K562 (cell line): ENCODE data around the gene MGRN1. TPM values are rescaled to one million over a fixed set of nuclear protein-coding genes. Genes with fewer than 3 reads are reported as not detected.

Experiments used
- HSF4 ChIP-seq: fragments of 250-450 bp; sonication (Bioruptor Pico); IDR thresholded peaks from 2 replicates; pipeline ENCODE4 v2.1.2; 2022; ENCODE audit warnings: mild to moderate bottlenecking, moderate library complexity, borderline replicate concordance
- NFIC ChIP-seq: fragments of 450-650 bp; IDR thresholded peaks from 2 replicates; pipeline ENCODE4 v1.6.1; 2017; ENCODE audit warnings: mild to moderate bottlenecking, inconsistent platforms
- NR2C1 ChIP-seq, 2 experiments: fragments of 450-650 bp; IDR thresholded peaks; 2 replicates each; pipeline ENCODE4 v1.6.1; 2017; ENCODE audit warnings: mild to moderate bottlenecking in 2 of 2, antibody characterized with exemption in 1 of 2, inconsistent platforms in 1 of 2, missing compliant biosample characterization in 1 of 2, missing genetic modification characterization in 1 of 2
- POLR2B ChIP-seq: fragments of 450-650 bp; IDR thresholded peaks from 2 replicates; pipeline ENCODE4 v1.6.1; 2018; ENCODE audit warnings: low read depth; ENCODE audit not compliant: partially characterized antibody
- RFX5 ChIP-seq: IDR thresholded peaks from 2 replicates; pipeline ENCODE4 v1.6.1; 2011; ENCODE audit warnings: low read depth, mild to moderate bottlenecking, improper control_type of control experiment, low read length
- THRAP3 ChIP-seq: fragments of 450-650 bp; IDR thresholded peaks from 2 replicates; pipeline ENCODE4 v1.6.1; 2016; ENCODE audit warnings: mild to moderate bottlenecking, inconsistent platforms, borderline replicate concordance
- ZBTB11 ChIP-seq, 3 experiments: fragments of 200-800 bp in 1 of 3; fragments of 250-450 bp in 1 of 3; fragments of 450-650 bp in 1 of 3; sonication (Bioruptor Pico) in 1 of 3; sonication (Bioruptor generic) in 1 of 3; formaldehyde crosslinking in 1 of 3; IDR thresholded peaks; 2 replicates each; pipeline versions ENCODE4 v1.6.1 to v1.8.0; 2016 to 2022; ENCODE audit warnings: mild to moderate bottlenecking in 2 of 3, missing genetic modification characterization in 2 of 3, missing compliant biosample characterization in 1 of 3, moderate library complexity in 1 of 3
- ZNF583 ChIP-seq: fragments of 250-450 bp; sonication (Bioruptor Pico); IDR thresholded peaks from 2 replicates; pipeline ENCODE4 v1.4.0; 2020
- ZNF639 ChIP-seq, 2 experiments: fragments of 200-800 bp in 1 of 2; sonication (Bioruptor generic) in 1 of 2; sonication (generic) in 1 of 2; formaldehyde crosslinking in 1 of 2; IDR thresholded peaks in 1 of 2; conservative IDR thresholded peaks in 1 of 2; 2 replicates each; pipeline versions ENCODE4 v1.5.0 to v1.6.1; 2016 to 2020; ENCODE audit warnings: missing compliant biosample characterization in 1 of 2, missing genetic modification characterization in 1 of 2, missing genetic modification reagents in 1 of 2
- ZNF75A ChIP-seq: fragments of 450-650 bp; formaldehyde crosslinking; IDR thresholded peaks from 2 replicates; pipeline ENCODE4 v1.4.0; 2020; ENCODE audit warnings: mild to moderate bottlenecking
- polyA plus RNA-seq, 8 experiments: library from polyadenylated mRNA; depleted of rRNA in 4 of 8; stranded (reverse) in 5 of 8; unstranded in 3 of 8; fragments of >200 nt; fragmentation: Nextera tagmentation in 2 of 8; fragmentation: Illumina TruSeq in 1 of 8; extraction: Ambion mirVana in 2 of 8; extraction: Trizol in 1 of 8; gene quantifications; 2 replicates each; pipeline versions ENCODE4 v1.2.1 to v1.2.3, GENCODE V29; 2011 to 2014; ENCODE audit warnings: inconsistent platforms in 1 of 8, missing spikeins in 1 of 8
- total RNA-seq, 7 experiments: library from RNA; depleted of rRNA in 6 of 7; stranded (reverse); fragments of >200 nt in 6 of 7; fragmentation: Illumina TruSeq in 2 of 7; extraction: Trizol in 2 of 7; gene quantifications; 2 replicates each; pipeline versions ENCODE4 v1.2.1 to v1.2.3, GENCODE V29; 2011 to 2021; ENCODE audit warnings: low replicate concordance in 1 of 7
- TF ChIP-seq, protein P1 (sequence below), 2 experiments: fragments of 450-650 bp in 1 of 2; sonication (generic) in 1 of 2; formaldehyde crosslinking in 1 of 2; IDR thresholded peaks; 2 replicates each; pipeline versions ENCODE4 v1.7.1 to v1.9.0; 2016 to 2022; ENCODE audit warnings: inconsistent platforms in 1 of 2, mild to moderate bottlenecking in 1 of 2, missing genetic modification reagents in 1 of 2

Gene MGRN1
- total and polyA plus RNA-seq, 9 of the 15 experiments (the other 6 are each of a cell fraction or from before 2014, with no cell fraction given): 0.15 to 37.9 (median 6.0) TPM

DNA sequence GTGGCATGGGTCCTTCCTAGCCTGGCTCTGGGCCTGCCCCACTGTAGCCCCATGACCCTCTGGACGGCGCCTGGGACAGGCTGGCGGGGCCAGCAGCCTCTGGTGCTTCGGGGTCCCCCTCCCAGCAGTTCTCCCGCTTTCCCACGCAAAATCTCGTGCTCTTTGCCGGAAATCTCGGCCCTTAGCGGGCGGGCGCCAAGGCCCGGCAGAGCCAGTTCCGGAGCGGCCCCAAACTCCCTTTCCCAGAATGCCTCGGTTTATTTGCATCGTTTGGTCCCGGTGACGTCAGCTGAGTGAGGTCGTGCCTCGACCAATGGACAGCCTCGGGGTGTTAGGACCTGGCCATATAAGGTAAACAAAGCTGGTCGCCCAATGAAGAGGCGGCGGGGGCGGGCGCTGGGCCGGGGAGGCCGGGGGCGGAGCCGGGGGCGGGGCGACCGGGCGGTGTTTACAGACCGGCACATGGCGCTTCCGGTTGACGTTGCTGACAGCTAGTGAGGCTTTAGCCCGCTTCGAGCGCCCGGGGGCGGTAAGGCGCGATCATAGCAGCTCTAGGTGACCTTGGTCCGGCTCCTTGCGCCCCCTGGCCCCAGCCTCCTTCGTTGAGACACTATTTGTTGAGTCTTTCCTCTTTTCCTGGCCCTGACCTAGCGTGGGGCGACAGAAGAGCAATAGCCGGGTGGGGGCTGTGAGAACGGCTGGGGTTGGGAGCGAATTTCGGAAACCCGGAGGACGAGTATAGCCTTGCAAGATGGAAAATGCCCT lies 8.4 kb upstream of the MGRN1 start (continued):
- TF ChIP-seq, protein P1, sequence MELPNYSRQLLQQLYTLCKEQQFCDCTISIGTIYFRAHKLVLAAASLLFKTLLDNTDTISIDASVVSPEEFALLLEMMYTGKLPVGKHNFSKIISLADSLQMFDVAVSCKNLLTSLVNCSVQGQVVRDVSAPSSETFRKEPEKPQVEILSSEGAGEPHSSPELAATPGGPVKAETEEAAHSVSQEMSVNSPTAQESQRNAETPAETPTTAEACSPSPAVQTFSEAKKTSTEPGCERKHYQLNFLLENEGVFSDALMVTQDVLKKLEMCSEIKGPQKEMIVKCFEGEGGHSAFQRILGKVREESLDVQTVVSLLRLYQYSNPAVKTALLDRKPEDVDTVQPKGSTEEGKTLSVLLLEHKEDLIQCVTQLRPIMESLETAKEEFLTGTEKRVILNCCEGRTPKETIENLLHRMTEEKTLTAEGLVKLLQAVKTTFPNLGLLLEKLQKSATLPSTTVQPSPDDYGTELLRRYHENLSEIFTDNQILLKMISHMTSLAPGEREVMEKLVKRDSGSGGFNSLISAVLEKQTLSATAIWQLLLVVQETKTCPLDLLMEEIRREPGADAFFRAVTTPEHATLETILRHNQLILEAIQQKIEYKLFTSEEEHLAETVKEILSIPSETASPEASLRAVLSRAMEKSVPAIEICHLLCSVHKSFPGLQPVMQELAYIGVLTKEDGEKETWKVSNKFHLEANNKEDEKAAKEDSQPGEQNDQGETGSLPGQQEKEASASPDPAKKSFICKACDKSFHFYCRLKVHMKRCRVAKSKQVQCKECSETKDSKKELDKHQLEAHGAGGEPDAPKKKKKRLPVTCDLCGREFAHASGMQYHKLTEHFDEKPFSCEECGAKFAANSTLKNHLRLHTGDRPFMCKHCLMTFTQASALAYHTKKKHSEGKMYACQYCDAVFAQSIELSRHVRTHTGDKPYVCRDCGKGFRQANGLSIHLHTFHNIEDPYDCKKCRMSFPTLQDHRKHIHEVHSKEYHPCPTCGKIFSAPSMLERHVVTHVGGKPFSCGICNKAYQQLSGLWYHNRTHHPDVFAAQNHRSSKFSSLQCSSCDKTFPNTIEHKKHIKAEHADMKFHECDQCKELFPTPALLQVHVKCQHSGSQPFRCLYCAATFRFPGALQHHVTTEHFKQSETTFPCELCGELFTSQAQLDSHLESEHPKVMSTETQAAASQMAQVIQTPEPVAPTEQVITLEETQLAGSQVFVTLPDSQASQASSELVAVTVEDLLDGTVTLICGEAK (IDR thresholded peaks at IDR 0.05): peak; percentile 80
- TF ChIP-seq, protein P1 (CRISPR knock-in tag; IDR thresholded peaks at IDR 0.05): no peak
- TF ChIP-seq ZNF75A (CRISPR knock-in tag) (no peak), ZNF639 (CRISPR knock-in tag; conservative IDR thresholded peaks at IDR 0.05 in 1 of 2, IDR thresholded peaks at IDR 0.05 in 1 of 2) (peak in 1 of 2 experiments; percentile 84; a peak in 2 of 4 replicates), THRAP3 (no peak), HSF4 (no peak), ZNF583 (CRISPR knock-in tag) (no peak), NFIC (0 out of 2 replicates have a peak, but pooled peaks have one; percentile 2), POLR2B (peak; percentile 71), NR2C1 (IDR thresholded peaks at IDR 0.05) (peak; percentile 67), NR2C1 (tag; IDR thresholded peaks at IDR 0.05) (peak; percentile 44; the same call in 1 of the 2 replicates), ZBTB11 (CRISPR knock-in tag; IDR thresholded peaks at IDR 0.05) (peak in 1 of 3 experiments; percentile 89; a peak in 2 of 6 replicates), RFX5 (no peak)
